NCI-H526 treated with DMSO at 0.1 percent for 48 hours (cell line): Measurements from ENCODE around the gene PTPRM.

Experiments
- DNase-seq: peaks from one replicate; lab custom pipeline; 2025; lab: John Stamatoyannopoulos, UW

PTPRM gene

GRCh38 chr18:8117006-8117371 is 549.9 kb downstream of the PTPRM start:
- DNase-seq: no peak

- DNase-seq: no peak
Observed at GRCh38 chr18:8121101-8121500, 554.0 kb downstream of the PTPRM start.

GRCh38 chr18:8121942-8122480 is 554.9 kb downstream of the PTPRM start:
- DNase-seq: no peak

GRCh38 chr18:8124232-8125146 is 557.4 kb downstream of the PTPRM start:
- no peak for DNase-seq

GRCh38 chr18:8130096-8130495 is 563.0 kb downstream of the PTPRM start:
- DNase-seq: no peak

GRCh38 chr18:8133032-8133431 is 565.9 kb downstream of the PTPRM start:
- no peak for DNase-seq

GRCh38 chr18:8133888-8134287 is 566.8 kb downstream of the PTPRM start:
- no peak for DNase-seq

- no peak for DNase-seq
Observed at GRCh38 chr18:8139127-8139527, 572.0 kb downstream of the PTPRM start.

- no peak for DNase-seq
Observed at GRCh38 chr18:8139891-8140406, 572.8 kb downstream of the PTPRM start.

- DNase-seq: no peak
Observed at GRCh38 chr18:8140841-8141501, 573.9 kb downstream of the PTPRM start.

GRCh38 chr18:8142131-8142711 is 575.1 kb downstream of the PTPRM start:
- no peak for DNase-seq

GRCh38 chr18:8142932-8143331 is 575.8 kb downstream of the PTPRM start:
- DNase-seq: no peak

- DNase-seq: no peak
Observed at GRCh38 chr18:8151181-8151580, 584.1 kb downstream of the PTPRM start.

GRCh38 chr18:8153887-8154583 is 586.9 kb downstream of the PTPRM start:
- DNase-seq: no peak

- peak; percentile 59 for DNase-seq
Observed at GRCh38 chr18:8162802-8163201, 595.7 kb downstream of the PTPRM start.

GRCh38 chr18:8163286-8163959 is 596.3 kb downstream of the PTPRM start:
- DNase-seq: no peak

- no peak for DNase-seq
Observed at GRCh38 chr18:8165095-8165494, 598.0 kb downstream of the PTPRM start.

- DNase-seq: no peak
Observed at GRCh38 chr18:8167026-8167425, 599.9 kb downstream of the PTPRM start.

- no peak for DNase-seq
Observed at GRCh38 chr18:8167673-8168072, 600.6 kb downstream of the PTPRM start.

- DNase-seq: no peak
Observed at GRCh38 chr18:8169722-8170121, 602.6 kb downstream of the PTPRM start.

GRCh38 chr18:8174771-8175170 is 607.7 kb downstream of the PTPRM start:
- no peak for DNase-seq
